Loucy (cell line): Measurements from ENCODE around the gene ZNF500.

Experiments used
- H2AFZ ChIP-seq: fragments of 200-600 bp; sonication (generic); 2 replicates; pipeline ENCODE4 v1.6.0; 2016; ENCODE audit warnings: antibody characterized with exemption, mild to moderate bottlenecking, low read length, moderate library complexity
- H3F3A ChIP-seq: fragments of 200-600 bp; 2 replicates; pipeline ENCODE4 v1.6.0; 2016; ENCODE audit warnings: antibody characterized with exemption, low read depth, mild to moderate bottlenecking
- H3K27me3 ChIP-seq: fragments of 200-600 bp; sonication (generic); 2 replicates; pipeline ENCODE4 v1.6.1; 2014; ENCODE audit warnings: low read length, mild to moderate bottlenecking; ENCODE audit not compliant: insufficient read depth, poor library complexity, severe bottlenecking
- H3K36me3 ChIP-seq: fragments of 200-600 bp; sonication (generic); 2 replicates; pipeline ENCODE4 v1.6.1; 2016; ENCODE audit warnings: low read length; ENCODE audit not compliant: insufficient read depth
- H3K4me1 ChIP-seq: fragments of 200-600 bp; sonication (generic); 2 replicates; pipeline ENCODE4 v1.5.1; 2014; ENCODE audit warnings: low read length, mild to moderate bottlenecking; ENCODE audit not compliant: insufficient read depth, poor library complexity, severe bottlenecking
- H3K4me2 ChIP-seq: fragments of 200-600 bp; sonication (generic); 2 replicates; pipeline ENCODE4 v1.6.0; 2014; ENCODE audit warnings: antibody characterized with exemption, low read length, low read depth, mild to moderate bottlenecking; ENCODE audit not compliant: poor library complexity, severe bottlenecking
- H3K4me3 ChIP-seq: fragments of 200-600 bp; sonication (generic); 2 replicates; pipeline ENCODE4 v1.5.1; 2014; ENCODE audit warnings: low read length, mild to moderate bottlenecking, mixed read lengths; ENCODE audit not compliant: poor library complexity, severe bottlenecking
- H3K79me2 ChIP-seq: fragments of 200-600 bp; sonication (generic); 2 replicates; pipeline ENCODE4 v1.6.1; 2014; ENCODE audit warnings: low read length; ENCODE audit not compliant: insufficient read depth
- H3K9ac ChIP-seq: fragments of 200-600 bp; sonication (generic); 2 replicates; pipeline ENCODE4 v1.6.0; 2014; ENCODE audit warnings: mild to moderate bottlenecking, low read depth, low read length, moderate library complexity; ENCODE audit not compliant: poor library complexity, severe bottlenecking
- H3K9me2 ChIP-seq: fragments of 200-600 bp; sonication (generic); replicated peaks from 2 replicates; pipeline ENCODE4 v1.6.1; 2016; ENCODE audit warnings: low read depth, low read length, mixed read lengths
- H3K9me3 ChIP-seq: fragments of 200-600 bp; sonication (generic); 2 replicates; pipeline ENCODE4 v1.6.1; 2014; ENCODE audit warnings: mild to moderate bottlenecking, antibody characterized with exemption, low read length, low read depth; ENCODE audit not compliant: insufficient read depth
- H4K20me1 ChIP-seq: fragments of 200-600 bp; sonication (generic); 2 replicates; pipeline ENCODE4 v1.6.0; 2014; ENCODE audit warnings: antibody characterized with exemption, low read length, mild to moderate bottlenecking; ENCODE audit not compliant: insufficient read depth, poor library complexity, severe bottlenecking
- CTCF ChIP-seq: fragments of 200-600 bp; sonication (generic); conservative IDR thresholded peaks from 2 replicates; pipeline ENCODE4 v1.5.1; 2014; ENCODE audit warnings: mild to moderate bottlenecking, antibody characterized with exemption, low read length
- EZH2phosphoT487 ChIP-seq: fragments of 200-600 bp; IDR thresholded peaks from 2 replicates; pipeline ENCODE4 v1.6.1; 2018; ENCODE audit warnings: antibody characterized with exemption, mild to moderate bottlenecking, moderate library complexity, borderline replicate concordance

The ZNF500 gene

GRCh38 chr16:4763791-4764190 lies 3.2 kb downstream of the ZNF500 start:
- H2AFZ ChIP-seq = no peak overlapping the region
- H3K4me3 ChIP-seq = no peak overlapping the region
- no peaks in the 10 kb centered on the region for H3F3A ChIP-seq
- H3K4me1 ChIP-seq = no peaks in the 10 kb centered on the region
- no peak overlapping the region for H3K4me2 ChIP-seq
- no peaks in the 10 kb centered on the region for H3K27me3 ChIP-seq
- no peak overlapping the region for H3K9ac ChIP-seq
- H3K36me3 ChIP-seq = no peaks in the 10 kb centered on the region
- H3K79me2 ChIP-seq = peaks cover 14% of the 10 kb centered on the region
- no peaks in the 10 kb centered on the region for H3K9me2 ChIP-seq
- no peaks in the 10 kb centered on the region for H3K9me3 ChIP-seq
- TF ChIP-seq CTCF = no peak
- no peak for TF ChIP-seq EZH2phosphoT487
- H4K20me1 ChIP-seq = no peaks in the 10 kb centered on the region

GRCh38 chr16:4762205-4762604 lies 4.8 kb downstream of the ZNF500 start:
- Histone ChIP-seq H4K20me1 (no peaks in the 10 kb centered on the region), H3K27me3 (no peaks in the 10 kb centered on the region), H3K9me2 (no peaks in the 10 kb centered on the region), H3F3A (no peaks in the 10 kb centered on the region), H3K79me2 (peaks cover 14% of the 10 kb centered on the region), H3K4me1 (no peaks in the 10 kb centered on the region), H2AFZ (no peak overlapping the region), H3K9me3 (no peaks in the 10 kb centered on the region), H3K36me3 (no peaks in the 10 kb centered on the region), H3K9ac (no peak overlapping the region), H3K4me2 (no peak overlapping the region), H3K4me3 (no peak overlapping the region)
- TF ChIP-seq EZH2phosphoT487 (no peak), CTCF (no peak)

GRCh38 chr16:4760221-4760910 lies 6.6 kb downstream of the ZNF500 start:
- TF ChIP-seq EZH2phosphoT487 = no peak
- no peak for TF ChIP-seq CTCF
- H3K4me1 ChIP-seq = no peaks in the 10 kb centered on the region
- H3K27me3 ChIP-seq = no peaks in the 10 kb centered on the region
- no peaks in the 10 kb centered on the region for H4K20me1 ChIP-seq
- 0 out of 2 replicates have a peak, but pooled peaks cover 3% of the 10 kb centered on the region for H3K79me2 ChIP-seq
- no peak overlapping the region for H3K4me3 ChIP-seq
- no peaks in the 10 kb centered on the region for H3K36me3 ChIP-seq
- no peak overlapping the region for H3K4me2 ChIP-seq
- H3K9ac ChIP-seq = no peak overlapping the region
- no peaks in the 10 kb centered on the region for H3K9me3 ChIP-seq
- no peaks in the 10 kb centered on the region for H3K9me2 ChIP-seq
- no peaks in the 10 kb centered on the region for H3F3A ChIP-seq
- H2AFZ ChIP-seq = no peak overlapping the region
